A673 (cell line): Measurements from ENCODE around the gene SLC35D2.

Experiments used
- CTCF ChIP-seq: fragments of 300-800, 200-600 bp; sonication (generic); conservative IDR thresholded peaks from 2 replicates; pipeline ENCODE4 v1.5.1; 2017; ENCODE audit warnings: low read depth, mild to moderate bottlenecking, antibody characterized with exemption, low read length, moderate library complexity, mixed read lengths
- EZH2 ChIP-seq: fragments of 200-600 bp; sonication (generic); IDR thresholded peaks from 2 replicates; pipeline ENCODE4 v1.6.1; 2017; ENCODE audit warnings: borderline replicate concordance, low read depth, mild to moderate bottlenecking, mixed read lengths, antibody characterized with exemption, low read length; ENCODE audit not compliant: poor library complexity, severe bottlenecking

DNA sequence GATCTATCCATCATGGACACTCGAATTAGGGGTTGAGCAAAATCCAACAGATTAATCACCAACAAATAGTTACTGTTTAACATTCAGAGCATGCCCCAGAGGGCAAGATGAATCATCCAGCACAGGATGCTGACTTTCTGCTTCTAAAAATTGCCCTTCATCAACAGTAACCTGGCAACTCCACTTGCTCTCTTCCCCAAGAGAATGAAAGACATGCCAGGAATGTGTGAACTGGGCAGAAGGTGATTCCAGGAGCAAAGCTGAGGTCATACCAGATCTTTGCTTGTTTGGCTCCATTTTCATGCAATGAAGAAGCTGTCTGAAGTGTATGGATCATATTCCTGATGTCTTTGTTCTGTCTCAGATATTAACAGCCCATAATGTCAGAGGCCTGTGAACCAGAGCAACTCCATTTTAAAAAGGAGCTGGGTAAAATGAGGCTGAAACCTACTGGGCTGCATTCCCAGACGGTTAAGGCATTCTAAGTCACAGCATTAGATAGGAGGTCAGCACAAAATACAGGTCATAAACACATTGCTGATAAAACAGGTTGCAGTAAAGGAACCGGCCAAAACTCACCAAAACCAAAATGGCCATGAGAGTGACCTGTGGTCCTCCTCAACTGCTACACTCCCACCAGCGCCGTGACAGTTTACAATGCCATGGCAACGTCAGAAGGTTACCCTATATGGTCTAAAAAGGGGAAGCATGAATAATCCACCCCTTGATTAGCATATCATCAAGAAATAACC lies 37.1 kb upstream of the SLC35D2 start:
- TF ChIP-seq CTCF, result no peak
- TF ChIP-seq EZH2, result no peak
